ENCODE data around the gene MS4A4E. TPM values are rescaled to one million over a fixed set of nuclear protein-coding genes. Genes with fewer than 3 reads are reported as not detected.
"Not testable (repeated sequence)": the region's sequence is repeated elsewhere in the genome, so short reads cannot be mapped to it uniquely, and the experiment has no call there.

The MS4A4E gene
- total and polyA plus RNA-seq, 2 donors (not counting 3 experiments of a cell fraction or from before 2014, with no cell fraction given), result not detected

DNA sequence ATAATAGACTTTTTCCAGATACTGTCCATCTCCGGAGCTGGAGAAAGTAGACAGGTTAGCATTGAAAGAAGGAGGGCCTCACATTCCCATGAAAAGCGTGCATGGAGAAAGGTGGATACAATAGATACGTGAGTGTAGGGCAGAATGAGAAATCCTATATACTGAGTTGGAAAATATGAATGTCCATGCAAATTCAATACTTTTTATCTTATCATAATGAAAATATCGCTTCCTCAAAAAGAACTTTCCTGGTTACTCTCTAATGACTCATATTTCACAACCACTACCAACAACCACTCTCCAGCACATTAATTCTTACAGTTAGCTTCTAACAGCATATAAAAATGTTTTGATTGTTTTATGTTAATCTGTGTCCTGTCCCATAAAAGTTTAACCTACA, 38.0 kb downstream of the MS4A4E start:
- Histone ChIP-seq H2AFZ (ENCODE audit: low read depth, low read length) (no peak overlapping the region), H3K27me3 (ENCODE audit: control insufficient read depth in 2 of 2, insufficient read depth in 2 of 2, low read length in 2 of 2) (no peaks in the 10 kb centered on the region), H3K4me2 (ENCODE audit: insufficient read depth, low read length) (peak overlapping the region; percentile 68), H3K4me3 (replicated peaks in 1 of 3; ENCODE audit: insufficient read depth in 1 of 3, low read depth in 1 of 3, low read length in 3 of 3) (no peak overlapping the region), H3K4me1 (ENCODE audit: control insufficient read depth, extremely low read depth, insufficient read depth, low read length) (peaks cover 24% of the 10 kb centered on the region), H4K20me1 (replicated peaks; ENCODE audit: control insufficient read depth, extremely low read depth, insufficient read depth, low read length) (no peaks in the 10 kb centered on the region), H3K36me3 (ENCODE audit: control insufficient read depth in 2 of 2, extremely low read depth in 1 of 2, insufficient read depth in 2 of 2, low read length in 2 of 2) (no peaks in the 10 kb centered on the region), H3K9me1 (replicated peaks; ENCODE audit: control insufficient read depth, extremely low read depth, insufficient read depth, low read length) (no peaks in the 10 kb centered on the region), H3K9ac (replicated peaks; ENCODE audit: extremely low read depth, insufficient read depth, low read length) (no peak overlapping the region), H3K9me3 (replicated peaks; ENCODE audit: control insufficient read depth, insufficient read depth, low read length) (no peaks in the 10 kb centered on the region), H3K79me2 (ENCODE audit: control insufficient read depth, insufficient read depth, low read length) (no peaks in the 10 kb centered on the region), H3K27ac (ENCODE audit: insufficient read depth, low read depth, low read length) (peak overlapping the region; percentile 7)
- dilution Hi-C loops (cut with MboI; ENCODE audit: extremely low pct_ligation_motif_present, low sequenced_read_pairs), result no loop called here
- intact Hi-C loops (cut with micrococcal nuclease), result no loop called here
- DNase-seq (ENCODE audit: low read depth, low spot score), result peak; percentile 85
- TF ChIP-seq EZH2 (IDR thresholded peaks at IDR 0.05; ENCODE audit: borderline replicate concordance, low read depth, low read length, severe bottlenecking), result no peak
- peak; percentile 72 for TF ChIP-seq GATA2 (IDR thresholded peaks at IDR 0.05; ENCODE audit: insufficient read depth, insufficient read length, low read depth, low read length)
- TF ChIP-seq POLR2AphosphoS5 (IDR thresholded peaks at IDR 0.05; ENCODE audit: insufficient read depth, low read depth, low read length), result no peak
- TF ChIP-seq POLR2A (IDR thresholded peaks at IDR 0.05; ENCODE audit: low read depth, low read length), result no peak
- TF ChIP-seq JUN (IDR thresholded peaks at IDR 0.05; ENCODE audit: borderline replicate concordance, insufficient read depth, insufficient read length, low read depth), result peak; percentile 55
- TF ChIP-seq MAX (IDR thresholded peaks at IDR 0.05; ENCODE audit: insufficient read depth, insufficient read length), result no peak
- peak; percentile 78 for TF ChIP-seq FOS (IDR thresholded peaks at IDR 0.05; ENCODE audit: borderline replicate concordance, insufficient read depth, low read length)
- no TSS peak for BruUV-seq (replicated peaks)
- CTCF ChIA-PET, result interaction anchor here (1.0 to 1.7 kb wide), 4 partner anchors 9 to 61 kb away, joined by 3 to 7 read pairs (median 3); no protein-coding TSS in a partner anchor
- POLR2A ChIA-PET, result no interaction called here
- peak; percentile 55 for FAIRE-seq

GRCh38 chr11:60201334-60201733, 41.6 kb downstream of the MS4A4E start:
- H3K36me3 ChIP-seq (ENCODE audit: control insufficient read depth in 2 of 2, extremely low read depth in 1 of 2, insufficient read depth in 2 of 2, low read length in 2 of 2); H3K9ac ChIP-seq (replicated peaks; ENCODE audit: extremely low read depth, insufficient read depth, low read length); CTCF ChIA-PET; H3K27ac ChIP-seq (ENCODE audit: insufficient read depth, low read depth, low read length); FAIRE-seq; H3K9me1 ChIP-seq (replicated peaks; ENCODE audit: control insufficient read depth, extremely low read depth, insufficient read depth, low read length); H4K20me1 ChIP-seq (replicated peaks; ENCODE audit: control insufficient read depth, extremely low read depth, insufficient read depth, low read length); H3K9me3 ChIP-seq (replicated peaks; ENCODE audit: control insufficient read depth, insufficient read depth, low read length); dilution Hi-C loops (cut with MboI; ENCODE audit: extremely low pct_ligation_motif_present, low sequenced_read_pairs); H3K4me2 ChIP-seq (ENCODE audit: insufficient read depth, low read length); H3K27me3 ChIP-seq (ENCODE audit: control insufficient read depth in 2 of 2, insufficient read depth in 2 of 2, low read length in 2 of 2); H3K4me3 ChIP-seq (replicated peaks in 1 of 3; ENCODE audit: insufficient read depth in 1 of 3, low read depth in 1 of 3, low read length in 3 of 3); BruUV-seq (replicated peaks); H3K79me2 ChIP-seq (ENCODE audit: control insufficient read depth, insufficient read depth, low read length); DNase-seq (ENCODE audit: low read depth, low spot score); H2AFZ ChIP-seq (ENCODE audit: low read depth, low read length); POLR2A ChIA-PET; intact Hi-C loops (cut with micrococcal nuclease): not testable (repeated sequence)
- H3K4me1 ChIP-seq (ENCODE audit: control insufficient read depth, extremely low read depth, insufficient read depth, low read length), result peaks cover 23% of the 10 kb centered on the region

All from endothelial cell of umbilical vein (primary cell).